Breast epithelium (tissue), 4 donors: ENCODE data around the gene SLC10A3. TPM values are rescaled to one million over a fixed set of nuclear protein-coding genes. Genes with fewer than 3 reads are reported as not detected.
A peak's percentile ranks its signal among the peaks of the same experiment; 100 is the strongest.

Experiments used
- DNase-seq, 2 donors: peaks; one replicate each; pipeline ENCODE4 v3.0.0-alpha.2; 2019; ENCODE audit warnings: low spot score in 2 of 2
- H3K27ac ChIP-seq, 2 donors: fragments of 200-600 bp; sonication (generic) in 1 of 2; one replicate each; pipeline ENCODE4 v1.5.1; 2016 to 2019; ENCODE audit warnings: mild to moderate bottlenecking in 1 of 2
- H3K27me3 ChIP-seq, 2 donors: fragments of 200-600 bp; sonication (generic) in 1 of 2; one replicate each; pipeline versions ENCODE4 v1.5.1 to v1.6.0; 2017 to 2019; ENCODE audit warnings: control low read depth in 1 of 2, mild to moderate bottlenecking in 1 of 2
- H3K36me3 ChIP-seq: fragments of 200-600 bp; one replicate; pipeline ENCODE4 v1.5.1; 2019
- H3K4me1 ChIP-seq, 2 donors: fragments of 200-600 bp; sonication (generic); one replicate each; pipeline ENCODE4 v1.5.1; 2016 to 2019; ENCODE audit warnings: control low read depth in 1 of 2
- H3K4me3 ChIP-seq, 3 donors: fragments of 200-600 bp; sonication (generic); 1 replicate in 2 of 3; 2 replicates in 1 of 3; pipeline ENCODE4 v1.5.1; 2016 to 2019; ENCODE audit warnings: mild to moderate bottlenecking in 3 of 3, moderate library complexity in 2 of 3
- H3K9me3 ChIP-seq, 2 donors: fragments of 200-600 bp; sonication (generic) in 1 of 2; one replicate each; pipeline ENCODE4 v1.5.1; 2016 to 2019; ENCODE audit warnings: control low read depth in 1 of 2
- POLR2A ChIP-seq: fragments of 450-650 bp; IDR thresholded peaks from one replicate; pipeline ENCODE4 v1.6.1; 2016; ENCODE audit warnings: antibody characterized with exemption, mild to moderate bottlenecking, moderate library complexity
- POLR2AphosphoS5 ChIP-seq, 3 donors: sonication (generic); formaldehyde crosslinking; IDR thresholded peaks; one replicate each; pipeline ENCODE4 v1.6.1; 2017; ENCODE audit warnings: antibody characterized with exemption in 3 of 3
- intact Hi-C: fragments of 100-400 bp; cut with DNase I; formaldehyde crosslinking; loops from one replicate; pipeline ENCODE4 v1.15.1; 2023; ENCODE audit warnings: low total_unique reads
- total RNA-seq, 3 donors: library from RNA; depleted of rRNA; stranded (reverse); fragments of >200 nt; gene quantifications; one replicate each; pipeline ENCODE4 v1.1.0, GENCODE V29; 2016
- TF ChIP-seq, protein P1 (sequence below), 3 donors: fragments of 450-650 bp; IDR thresholded peaks; one replicate each; pipeline ENCODE4 v1.5.1; 2016 to 2017; ENCODE audit warnings: antibody characterized with exemption in 3 of 3, mild to moderate bottlenecking in 3 of 3, moderate library complexity in 3 of 3

Gene SLC10A3
- total RNA-seq, 3 donors from 2014 or later: 17.0 to 24.0 (median 19.5) TPM

DNA sequence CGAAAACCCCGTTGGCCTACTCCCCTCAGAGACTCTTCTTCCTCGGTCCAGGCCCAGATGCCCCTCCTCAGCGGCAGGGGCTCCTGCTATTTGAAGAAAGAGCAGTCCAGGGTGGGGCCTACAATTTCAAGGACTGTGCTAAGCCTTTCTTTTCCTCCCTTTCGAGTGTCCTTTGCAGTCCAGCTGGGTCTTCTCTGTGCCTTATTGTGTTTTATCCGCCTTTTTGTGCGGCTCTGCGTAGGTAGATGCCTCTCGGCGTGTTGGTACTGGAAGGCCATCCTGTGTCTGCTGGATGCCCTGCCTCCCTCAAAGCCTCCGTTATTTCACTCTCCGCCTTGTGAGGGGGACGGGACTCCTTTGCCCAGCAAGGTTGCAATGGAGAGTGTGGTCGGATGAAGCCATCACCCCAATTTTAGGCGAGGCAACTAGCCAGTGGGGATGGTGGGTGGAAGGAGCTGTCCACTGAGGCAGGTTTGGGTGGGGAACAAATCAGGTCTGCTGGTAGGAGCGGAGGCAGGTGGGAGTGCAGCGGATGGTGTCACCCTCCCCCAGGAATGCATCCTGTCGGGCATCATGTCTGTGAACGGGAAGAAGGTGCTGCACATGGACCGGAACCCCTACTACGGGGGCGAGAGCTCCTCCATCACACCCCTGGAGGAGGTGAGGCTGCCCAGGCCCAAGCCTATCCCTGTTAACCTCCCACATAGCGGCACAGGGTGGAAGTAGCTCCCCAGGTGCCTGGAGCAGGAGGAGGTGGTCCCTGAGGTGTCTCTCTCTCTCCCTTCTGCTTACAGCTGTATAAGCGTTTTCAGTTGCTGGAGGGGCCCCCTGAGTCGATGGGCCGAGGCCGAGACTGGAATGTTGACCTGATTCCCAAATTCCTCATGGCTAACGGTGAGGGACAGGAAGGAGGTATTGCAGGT lies 52.2 kb downstream of the SLC10A3 start:
- intact Hi-C loops: no loop called here
- no peak for DNase-seq
- TF ChIP-seq, protein P1, sequence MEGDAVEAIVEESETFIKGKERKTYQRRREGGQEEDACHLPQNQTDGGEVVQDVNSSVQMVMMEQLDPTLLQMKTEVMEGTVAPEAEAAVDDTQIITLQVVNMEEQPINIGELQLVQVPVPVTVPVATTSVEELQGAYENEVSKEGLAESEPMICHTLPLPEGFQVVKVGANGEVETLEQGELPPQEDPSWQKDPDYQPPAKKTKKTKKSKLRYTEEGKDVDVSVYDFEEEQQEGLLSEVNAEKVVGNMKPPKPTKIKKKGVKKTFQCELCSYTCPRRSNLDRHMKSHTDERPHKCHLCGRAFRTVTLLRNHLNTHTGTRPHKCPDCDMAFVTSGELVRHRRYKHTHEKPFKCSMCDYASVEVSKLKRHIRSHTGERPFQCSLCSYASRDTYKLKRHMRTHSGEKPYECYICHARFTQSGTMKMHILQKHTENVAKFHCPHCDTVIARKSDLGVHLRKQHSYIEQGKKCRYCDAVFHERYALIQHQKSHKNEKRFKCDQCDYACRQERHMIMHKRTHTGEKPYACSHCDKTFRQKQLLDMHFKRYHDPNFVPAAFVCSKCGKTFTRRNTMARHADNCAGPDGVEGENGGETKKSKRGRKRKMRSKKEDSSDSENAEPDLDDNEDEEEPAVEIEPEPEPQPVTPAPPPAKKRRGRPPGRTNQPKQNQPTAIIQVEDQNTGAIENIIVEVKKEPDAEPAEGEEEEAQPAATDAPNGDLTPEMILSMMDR (IDR thresholded peaks at IDR 0.05): no peak
- TF ChIP-seq POLR2A (no peak), POLR2AphosphoS5 (IDR thresholded peaks at IDR 0.05) (no peak)

More for the DNA sequence above, 52.2 kb downstream of the SLC10A3 start:
- no peaks in the 10 kb centered on the region for H3K36me3 ChIP-seq
- peak overlapping the region; percentile 63 to 89 (median 70) for H3K4me3 ChIP-seq
- H3K27me3 ChIP-seq: peaks cover 0 to 51% of the 10 kb centered on the region in 2 donors
- no peaks in the 10 kb centered on the region for H3K4me1 ChIP-seq
- peak overlapping the region in 1 of 2 donors; percentile 96 for H3K27ac ChIP-seq
- no peaks in the 10 kb centered on the region for H3K9me3 ChIP-seq

Other genes with a start within 250 kb of the SLC10A3 start
- not detected for gene OPN1MW3, start 233.0 kb downstream of the SLC10A3 start, total RNA-seq
- gene TEX28, start 195.5 kb downstream of the SLC10A3 start, total RNA-seq: not detected
- gene TKTL1, start 194.8 kb downstream of the SLC10A3 start, total RNA-seq: under 1 TPM in 1 of 3 donors, not detected in 2; 0.16 TPM
- 100 to 1,000 TPM; 416 to 675 (median 622) TPM for gene FLNA, start 116.0 kb downstream of the SLC10A3 start, total RNA-seq
- 10 to 100 TPM; 33.8 to 48.1 (median 45.6) TPM for gene EMD, start 111.3 kb downstream of the SLC10A3 start, total RNA-seq
- gene RPL10, start 92.3 kb downstream of the SLC10A3 start, total RNA-seq: 1,000 to 10,000 TPM; 8,496 to 9,265 (median 8,695) TPM
- 10 to 100 TPM; 26.2 to 44.3 (median 26.9) TPM for gene DNASE1L1, start 81.4 kb downstream of the SLC10A3 start, total RNA-seq
- 10 to 100 TPM; 27.7 to 53.7 (median 44.2) TPM for gene TAFAZZIN, start 79.1 kb downstream of the SLC10A3 start, total RNA-seq
- 10 to 100 TPM; 31.5 to 57.1 (median 34.8) TPM for gene ATP6AP1, start 62.0 kb downstream of the SLC10A3 start, total RNA-seq
- 100 to 1,000 TPM in 1 of 3 donors, 10 to 100 TPM in 2; 94.0 to 105 (median 97.3) TPM for gene GDI1, start 53.5 kb downstream of the SLC10A3 start, total RNA-seq
- 10 to 100 TPM; 30.7 to 94.4 (median 64.2) TPM for gene FAM50A, start 46.5 kb downstream of the SLC10A3 start, total RNA-seq
- gene PLXNA3, start 32.3 kb downstream of the SLC10A3 start, total RNA-seq: 10 to 100 TPM in 2 of 3 donors, 1 to 10 TPM in 1; 6.1 to 10.8 (median 10.1) TPM
- gene LAGE3, start 11.3 kb downstream of the SLC10A3 start, total RNA-seq: 10 to 100 TPM; 21.1 to 38.0 (median 28.8) TPM
- gene UBL4A, start 4.0 kb downstream of the SLC10A3 start, total RNA-seq: 10 to 100 TPM; 36.2 to 40.1 (median 38.3) TPM
- gene FAM3A, start 25.6 kb upstream of the SLC10A3 start, total RNA-seq: 10 to 100 TPM; 38.8 to 42.6 (median 41.3) TPM
- gene G6PD, start 56.2 kb upstream of the SLC10A3 start, total RNA-seq: 10 to 100 TPM; 25.6 to 45.2 (median 38.2) TPM
- 10 to 100 TPM; 10.5 to 15.2 (median 12.6) TPM for gene IKBKG, start 57.0 kb upstream of the SLC10A3 start, total RNA-seq
- 1 to 10 TPM in 1 of 3 donors, not detected in 2; 2.3 TPM for gene CTAG1A, start 94.5 kb upstream of the SLC10A3 start, total RNA-seq
- gene CTAG1B, start 128.7 kb upstream of the SLC10A3 start, total RNA-seq: 1 to 10 TPM in 1 of 3 donors, not detected in 2; 2.3 TPM
- gene CTAG2, start 162.9 kb upstream of the SLC10A3 start, total RNA-seq: not detected